OCI-LY3 (cell line): Measurements from ENCODE around the gene AADAC.

Experiments used
- EZH2phosphoT487 ChIP-seq: fragments of 200-600 bp; shearing (Covaris generic); IDR thresholded peaks from 2 replicates; pipeline ENCODE4 v1.6.1; 2018; ENCODE audit warnings: antibody characterized with exemption, mixed run types, low read depth
- TF ChIP-seq, protein P1 (sequence below): fragments of 200-600, 300-600 bp; sonication (generic); IDR thresholded peaks from 2 replicates; pipeline ENCODE4 v1.5.1; 2014; ENCODE audit warnings: antibody characterized with exemption, low read length, low read depth

GRCh38 chr3:151793636-151794035 lies 20.3 kb upstream of the AADAC start:
- TF ChIP-seq, protein P1, sequence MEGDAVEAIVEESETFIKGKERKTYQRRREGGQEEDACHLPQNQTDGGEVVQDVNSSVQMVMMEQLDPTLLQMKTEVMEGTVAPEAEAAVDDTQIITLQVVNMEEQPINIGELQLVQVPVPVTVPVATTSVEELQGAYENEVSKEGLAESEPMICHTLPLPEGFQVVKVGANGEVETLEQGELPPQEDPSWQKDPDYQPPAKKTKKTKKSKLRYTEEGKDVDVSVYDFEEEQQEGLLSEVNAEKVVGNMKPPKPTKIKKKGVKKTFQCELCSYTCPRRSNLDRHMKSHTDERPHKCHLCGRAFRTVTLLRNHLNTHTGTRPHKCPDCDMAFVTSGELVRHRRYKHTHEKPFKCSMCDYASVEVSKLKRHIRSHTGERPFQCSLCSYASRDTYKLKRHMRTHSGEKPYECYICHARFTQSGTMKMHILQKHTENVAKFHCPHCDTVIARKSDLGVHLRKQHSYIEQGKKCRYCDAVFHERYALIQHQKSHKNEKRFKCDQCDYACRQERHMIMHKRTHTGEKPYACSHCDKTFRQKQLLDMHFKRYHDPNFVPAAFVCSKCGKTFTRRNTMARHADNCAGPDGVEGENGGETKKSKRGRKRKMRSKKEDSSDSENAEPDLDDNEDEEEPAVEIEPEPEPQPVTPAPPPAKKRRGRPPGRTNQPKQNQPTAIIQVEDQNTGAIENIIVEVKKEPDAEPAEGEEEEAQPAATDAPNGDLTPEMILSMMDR: no peak
- no peak for TF ChIP-seq EZH2phosphoT487
